ENCODE results near the gene SAPCD1. TPM values are rescaled to one million over a fixed set of nuclear protein-coding genes. Genes with fewer than 3 reads are reported as not detected.

The SAPCD1 gene
- polyA plus RNA-seq, 1 of the 3 experiments (the other 2 are of a cell fraction), result 5.9 TPM

DNA sequence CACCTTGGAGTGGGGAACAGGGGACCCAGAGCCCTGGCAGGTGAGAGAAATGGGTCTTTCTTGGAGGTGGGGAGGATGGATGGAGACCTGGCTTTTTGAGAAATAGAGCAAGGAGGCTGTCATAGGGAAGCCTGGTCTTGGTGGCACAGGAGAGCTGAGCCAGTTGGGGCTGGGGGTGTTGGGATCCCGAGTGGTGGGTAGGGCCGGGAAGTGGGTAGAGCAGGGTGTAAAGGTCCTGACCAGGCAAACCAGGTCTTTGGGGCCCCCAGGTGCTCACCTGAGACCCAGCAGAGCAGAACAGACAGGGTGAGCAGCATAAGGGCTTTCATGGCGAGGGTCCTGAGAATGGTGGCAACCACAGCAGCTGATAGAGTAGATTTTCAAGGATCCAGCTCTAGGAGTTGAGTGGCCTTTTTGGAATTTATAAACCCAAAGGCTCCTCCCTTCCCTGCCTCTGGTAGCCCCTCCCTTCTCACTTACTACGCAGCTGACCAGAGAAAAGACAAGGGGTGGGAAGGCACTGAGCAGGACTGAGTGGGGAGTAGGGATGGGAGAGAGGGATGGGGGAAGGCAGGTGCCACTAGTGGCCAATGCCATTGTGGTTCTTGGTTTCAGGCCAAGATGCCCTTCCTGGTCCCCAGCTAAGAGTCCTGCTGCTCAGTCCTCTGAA, 41.0 kb upstream of the SAPCD1 start, which contains the start of gene LY6G6C:
Gene LY6G6C, minus strand, starts transcription at position 396 of the 670 bp plus-strand sequence. Its CDS starts 67 bp downstream, at position 329.
- no peaks in the 10 kb centered on the region for H4K20me1 ChIP-seq (ENCODE audit: insufficient read depth)
- H2AFZ ChIP-seq (ENCODE audit: low read depth), result no peak within 1 kb of the TSS
- H3K4me3 ChIP-seq (ENCODE audit: low read depth in 2 of 2, low read length in 1 of 2), result no peak within 1 kb of the TSS
- H3K36me3 ChIP-seq (replicated peaks in 1 of 2; ENCODE audit: control insufficient read depth in 1 of 2, insufficient read depth in 2 of 2, low read length in 1 of 2), result peaks cover 2 to 9% of the 10 kb centered on the region in 2 experiments
- no peak within 1 kb of the TSS for H3K4me2 ChIP-seq
- H3F3A ChIP-seq (replicated peaks; ENCODE audit: insufficient read depth), result no peaks in the 10 kb centered on the region
- H3K79me2 ChIP-seq (ENCODE audit: insufficient read depth), result no peaks in the 10 kb centered on the region
- no peak within 1 kb of the TSS for H3K27ac ChIP-seq (ENCODE audit: low read depth in 2 of 2, low read length in 1 of 2)
- no peak for DNase-seq
- 73% methylated on average over 4 of the region's 4 CpGs for WGBS (ENCODE audit: low lambda C conversion rate)
- no peaks in the 10 kb centered on the region for H3K9me3 ChIP-seq
- no peaks in the 10 kb centered on the region for H3K4me1 ChIP-seq (ENCODE audit: control insufficient read depth in 1 of 2, insufficient read depth in 2 of 2, low read depth in 1 of 2, low read length in 1 of 2)
- ChIA-PET CTCF (interaction anchor here (1.0 kb wide), 1 partner anchor 70 kb away, joined by 5 read pairs; no protein-coding TSS in a partner anchor), POLR2A (no interaction called here)
- no peaks in the 10 kb centered on the region for H3K9me2 ChIP-seq
- no peak within 1 kb of the TSS for H3K9ac ChIP-seq
- no peak for TF ChIP-seq EP300 (IDR thresholded peaks at IDR 0.05; ENCODE audit: borderline replicate concordance in 1 of 2, low read depth in 1 of 2, low read length in 1 of 2)
- no peak for TF ChIP-seq YY1 (IDR thresholded peaks at IDR 0.05; ENCODE audit: low read depth)
- TF ChIP-seq MAX (IDR thresholded peaks at IDR 0.05; ENCODE audit: low read depth), result no peak
- no peak for TF ChIP-seq ZBTB33 (IDR thresholded peaks at IDR 0.05; ENCODE audit: borderline replicate concordance, low read depth)
- TF ChIP-seq TAF1 (IDR thresholded peaks at IDR 0.05; ENCODE audit: borderline replicate concordance, low read depth, low read length), result no peak
- no peaks in the 10 kb centered on the region for H3K27me3 ChIP-seq (ENCODE audit: insufficient read depth)

DNA sequence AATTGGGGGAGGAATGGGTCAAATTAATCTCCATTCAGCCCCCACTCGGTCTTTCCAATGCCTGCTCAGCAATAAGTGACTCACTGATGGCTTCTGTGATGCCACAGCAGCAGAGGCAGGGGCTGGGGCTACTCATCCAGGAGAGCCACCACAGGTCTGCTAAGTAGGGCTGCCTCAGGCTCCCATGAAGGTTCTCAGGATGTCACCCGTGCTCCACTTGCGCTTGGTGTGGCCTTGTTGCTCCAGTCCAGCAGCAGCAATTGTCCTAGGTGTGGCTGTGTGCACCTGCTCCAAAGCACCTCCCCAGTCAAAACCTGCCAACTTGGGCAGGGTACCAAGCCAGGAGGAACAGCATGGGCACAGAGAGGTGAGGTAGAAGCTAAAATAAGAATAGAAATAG, 40.3 kb upstream of the SAPCD1 start:
- CTCF ChIA-PET, result interaction anchor here (1.0 kb wide), 1 partner anchor 69 kb away, joined by 5 read pairs; no protein-coding TSS in a partner anchor
- Histone ChIP-seq H3K79me2 (ENCODE audit: insufficient read depth) (no peaks in the 10 kb centered on the region), H3K9ac (no peak overlapping the region), H3F3A (replicated peaks; ENCODE audit: insufficient read depth) (no peaks in the 10 kb centered on the region), H3K4me3 (ENCODE audit: low read depth in 2 of 2, low read length in 1 of 2) (no peak overlapping the region), H3K4me2 (no peak overlapping the region), H3K4me1 (ENCODE audit: control insufficient read depth in 1 of 2, insufficient read depth in 2 of 2, low read depth in 1 of 2, low read length in 1 of 2) (no peaks in the 10 kb centered on the region), H3K27me3 (ENCODE audit: insufficient read depth) (no peaks in the 10 kb centered on the region), H4K20me1 (ENCODE audit: insufficient read depth) (no peaks in the 10 kb centered on the region), H2AFZ (ENCODE audit: low read depth) (no peak overlapping the region), H3K27ac (ENCODE audit: low read depth in 2 of 2, low read length in 1 of 2) (no peak overlapping the region), H3K9me3 (no peaks in the 10 kb centered on the region), H3K36me3 (replicated peaks in 1 of 2; ENCODE audit: control insufficient read depth in 1 of 2, insufficient read depth in 2 of 2, low read length in 1 of 2) (peaks cover 9 to 16% of the 10 kb centered on the region in 2 experiments), H3K9me2 (no peaks in the 10 kb centered on the region)
- DNase-seq, result no peak
- POLR2A ChIA-PET, result no interaction called here
- no peak for TF ChIP-seq RAD21 (IDR thresholded peaks at IDR 0.05; ENCODE audit: low read length)
- no peak for TF ChIP-seq NRF1 (IDR thresholded peaks at IDR 0.05; ENCODE audit: low read depth, low read length)
- TF ChIP-seq RFX5 (IDR thresholded peaks at IDR 0.05; ENCODE audit: low read length), result no peak
- no peak for TF ChIP-seq SIN3A (IDR thresholded peaks at IDR 0.05; ENCODE audit: borderline replicate concordance, low read depth, low read length)
- TF ChIP-seq, protein P1, sequence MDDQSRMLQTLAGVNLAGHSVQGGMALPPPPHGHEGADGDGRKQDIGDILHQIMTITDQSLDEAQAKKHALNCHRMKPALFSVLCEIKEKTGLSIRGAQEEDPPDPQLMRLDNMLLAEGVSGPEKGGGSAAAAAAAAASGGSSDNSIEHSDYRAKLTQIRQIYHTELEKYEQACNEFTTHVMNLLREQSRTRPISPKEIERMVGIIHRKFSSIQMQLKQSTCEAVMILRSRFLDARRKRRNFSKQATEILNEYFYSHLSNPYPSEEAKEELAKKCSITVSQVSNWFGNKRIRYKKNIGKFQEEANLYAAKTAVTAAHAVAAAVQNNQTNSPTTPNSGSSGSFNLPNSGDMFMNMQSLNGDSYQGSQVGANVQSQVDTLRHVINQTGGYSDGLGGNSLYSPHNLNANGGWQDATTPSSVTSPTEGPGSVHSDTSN (IDR thresholded peaks at IDR 0.05), result no peak
- no peak for TF ChIP-seq FOXM1 (IDR thresholded peaks at IDR 0.05; ENCODE audit: low read depth)
- TF ChIP-seq RCOR1 (IDR thresholded peaks at IDR 0.05; ENCODE audit: low read length), result no peak
- no peak for TF ChIP-seq GABPA (IDR thresholded peaks at IDR 0.05; ENCODE audit: low read depth)
- no peak for TF ChIP-seq GATA2 (CRISPR knock-in tag; IDR thresholded peaks at IDR 0.05)
- TF ChIP-seq, protein P2, sequence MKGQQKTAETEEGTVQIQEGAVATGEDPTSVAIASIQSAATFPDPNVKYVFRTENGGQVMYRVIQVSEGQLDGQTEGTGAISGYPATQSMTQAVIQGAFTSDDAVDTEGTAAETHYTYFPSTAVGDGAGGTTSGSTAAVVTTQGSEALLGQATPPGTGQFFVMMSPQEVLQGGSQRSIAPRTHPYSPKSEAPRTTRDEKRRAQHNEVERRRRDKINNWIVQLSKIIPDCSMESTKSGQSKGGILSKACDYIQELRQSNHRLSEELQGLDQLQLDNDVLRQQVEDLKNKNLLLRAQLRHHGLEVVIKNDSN (IDR thresholded peaks at IDR 0.05; ENCODE audit: borderline replicate concordance, low read depth), result no peak
- TF ChIP-seq POLR2AphosphoS5 (IDR thresholded peaks at IDR 0.05; ENCODE audit: low read depth, low read length), result no peak
- no peak for TF ChIP-seq EZH2phosphoT487 (IDR thresholded peaks at IDR 0.05; ENCODE audit: borderline replicate concordance, low read depth)
- TF ChIP-seq EP300 (IDR thresholded peaks at IDR 0.05; ENCODE audit: borderline replicate concordance in 1 of 2, low read depth in 1 of 2, low read length in 1 of 2), result no peak
- 74% methylated on average over 3 of the region's 3 CpGs for WGBS (ENCODE audit: low lambda C conversion rate)
